MM.1S (cell line): ENCODE results near the gene CCDC182.

Source experiments
- EZH2 ChIP-seq: fragments of 300-600 bp; sonication (generic); optimal IDR thresholded peaks from 2 replicates; pipeline ENCODE3; 2017; ENCODE audit warnings: low read depth, mild to moderate bottlenecking, antibody characterized with exemption, low read length, mixed read lengths
- TF ChIP-seq, protein P1 (sequence below): fragments of 300-600 bp; sonication (generic); IDR thresholded peaks from 2 replicates; pipeline ENCODE4 v1.5.1; 2016; ENCODE audit warnings: antibody characterized with exemption, low read length, mixed read lengths

DNA sequence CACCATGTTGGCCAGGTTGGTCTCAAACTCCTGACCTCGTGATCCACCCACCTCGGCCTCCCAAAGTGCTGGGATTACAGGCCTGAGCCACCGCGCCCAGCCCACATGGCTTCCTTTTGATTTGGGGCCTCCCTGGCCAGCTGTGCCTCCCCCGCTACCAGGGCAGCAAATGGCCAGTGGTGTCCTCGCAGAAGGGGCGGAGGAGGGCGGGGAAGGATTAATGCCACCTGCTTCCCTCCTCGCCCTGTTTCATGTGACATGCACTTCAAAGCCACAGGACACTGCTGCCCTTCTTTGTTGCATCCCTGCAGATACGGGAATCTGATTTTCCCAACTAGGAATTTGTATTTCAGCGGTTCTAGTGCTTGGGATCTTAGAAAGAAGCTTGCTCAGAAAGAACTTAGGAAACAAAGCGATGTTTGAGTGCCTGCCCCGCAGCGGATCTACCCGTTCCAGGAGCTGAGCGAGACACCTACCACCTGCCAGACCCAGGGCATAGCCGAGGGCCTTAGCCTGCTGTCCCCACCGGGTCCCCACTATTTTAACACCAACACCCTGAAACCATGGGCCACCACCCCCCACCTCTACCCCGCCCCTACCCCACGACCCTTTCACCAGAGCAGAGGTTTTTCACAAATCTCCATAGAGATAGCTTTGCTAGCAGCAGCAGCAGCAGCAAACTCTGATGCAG lies 37.7 kb upstream of the CCDC182 start:
- TF ChIP-seq, protein P1, sequence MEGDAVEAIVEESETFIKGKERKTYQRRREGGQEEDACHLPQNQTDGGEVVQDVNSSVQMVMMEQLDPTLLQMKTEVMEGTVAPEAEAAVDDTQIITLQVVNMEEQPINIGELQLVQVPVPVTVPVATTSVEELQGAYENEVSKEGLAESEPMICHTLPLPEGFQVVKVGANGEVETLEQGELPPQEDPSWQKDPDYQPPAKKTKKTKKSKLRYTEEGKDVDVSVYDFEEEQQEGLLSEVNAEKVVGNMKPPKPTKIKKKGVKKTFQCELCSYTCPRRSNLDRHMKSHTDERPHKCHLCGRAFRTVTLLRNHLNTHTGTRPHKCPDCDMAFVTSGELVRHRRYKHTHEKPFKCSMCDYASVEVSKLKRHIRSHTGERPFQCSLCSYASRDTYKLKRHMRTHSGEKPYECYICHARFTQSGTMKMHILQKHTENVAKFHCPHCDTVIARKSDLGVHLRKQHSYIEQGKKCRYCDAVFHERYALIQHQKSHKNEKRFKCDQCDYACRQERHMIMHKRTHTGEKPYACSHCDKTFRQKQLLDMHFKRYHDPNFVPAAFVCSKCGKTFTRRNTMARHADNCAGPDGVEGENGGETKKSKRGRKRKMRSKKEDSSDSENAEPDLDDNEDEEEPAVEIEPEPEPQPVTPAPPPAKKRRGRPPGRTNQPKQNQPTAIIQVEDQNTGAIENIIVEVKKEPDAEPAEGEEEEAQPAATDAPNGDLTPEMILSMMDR = no peak
- no peak for TF ChIP-seq EZH2
